ENCODE measurements around the gene ADGRA1.

DNA sequence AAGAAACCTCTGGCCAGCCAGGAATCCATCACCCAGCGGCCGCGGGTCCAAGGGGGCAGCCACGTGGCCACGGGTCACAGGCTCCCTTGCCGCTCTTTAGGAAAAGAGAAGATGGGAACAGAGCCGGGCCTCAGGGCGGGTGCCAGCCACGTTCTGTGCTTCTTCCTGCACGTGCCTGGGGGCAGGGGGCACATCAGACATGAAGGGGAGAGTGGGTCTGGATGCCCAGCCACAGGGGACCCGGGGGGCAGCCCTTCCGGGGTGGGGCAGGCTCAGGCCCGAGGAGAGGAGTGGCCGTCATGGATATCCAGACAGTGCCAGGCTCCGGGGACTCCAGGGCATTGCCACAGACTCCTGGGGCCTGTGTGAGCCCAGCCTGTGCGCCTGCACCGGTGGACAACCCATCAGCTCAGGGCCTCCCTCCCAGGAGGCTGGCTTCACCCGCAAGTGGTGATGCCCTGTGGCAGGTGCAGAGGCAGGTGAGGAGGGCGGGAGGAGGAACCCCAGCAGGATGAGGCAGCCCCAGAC is 31.0 kb upstream of the ADGRA1 start:
- TF ChIP-seq ZNF677 (tag by site-specific recombination; IDR thresholded peaks at IDR 0.05) = no peak
- TF ChIP-seq, protein P1, sequence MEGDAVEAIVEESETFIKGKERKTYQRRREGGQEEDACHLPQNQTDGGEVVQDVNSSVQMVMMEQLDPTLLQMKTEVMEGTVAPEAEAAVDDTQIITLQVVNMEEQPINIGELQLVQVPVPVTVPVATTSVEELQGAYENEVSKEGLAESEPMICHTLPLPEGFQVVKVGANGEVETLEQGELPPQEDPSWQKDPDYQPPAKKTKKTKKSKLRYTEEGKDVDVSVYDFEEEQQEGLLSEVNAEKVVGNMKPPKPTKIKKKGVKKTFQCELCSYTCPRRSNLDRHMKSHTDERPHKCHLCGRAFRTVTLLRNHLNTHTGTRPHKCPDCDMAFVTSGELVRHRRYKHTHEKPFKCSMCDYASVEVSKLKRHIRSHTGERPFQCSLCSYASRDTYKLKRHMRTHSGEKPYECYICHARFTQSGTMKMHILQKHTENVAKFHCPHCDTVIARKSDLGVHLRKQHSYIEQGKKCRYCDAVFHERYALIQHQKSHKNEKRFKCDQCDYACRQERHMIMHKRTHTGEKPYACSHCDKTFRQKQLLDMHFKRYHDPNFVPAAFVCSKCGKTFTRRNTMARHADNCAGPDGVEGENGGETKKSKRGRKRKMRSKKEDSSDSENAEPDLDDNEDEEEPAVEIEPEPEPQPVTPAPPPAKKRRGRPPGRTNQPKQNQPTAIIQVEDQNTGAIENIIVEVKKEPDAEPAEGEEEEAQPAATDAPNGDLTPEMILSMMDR (tag by site-specific recombination; IDR thresholded peaks at IDR 0.05) = no peak
- no peak for TF ChIP-seq ZNF223 (tag by site-specific recombination; IDR thresholded peaks at IDR 0.05)
- no peak for TF ChIP-seq ZBTB20 (tag by site-specific recombination; IDR thresholded peaks at IDR 0.05)
- TF ChIP-seq ZNF561 (tag by site-specific recombination; IDR thresholded peaks at IDR 0.05; ENCODE audit: borderline replicate concordance) = no peak
